Psoas muscle (tissue), 8 donors: Measurements from ENCODE around the gene KRTAP10-5. TPM values are rescaled to one million over a fixed set of nuclear protein-coding genes. Genes with fewer than 3 reads are reported as not detected.
"Not testable (repeated sequence)": the region's sequence is repeated elsewhere in the genome, so short reads cannot be mapped to it uniquely, and the experiment has no call there.

Experiments used
- ATAC-seq, 4 donors: fragments of 200-7000 bp; cut with Tn5 transposase; one replicate each; pipeline ENCODE4 v1.9.1; 2020; ENCODE audit warnings: moderate library complexity in 3 of 4, mild to moderate bottlenecking in 2 of 4
- DNase-seq, 2 donors: peaks; one replicate each; pipeline ENCODE4 v3.0.0-alpha.2; 2020
- H3K27ac ChIP-seq: fragments of 200-600 bp; one replicate; pipeline ENCODE4 v1.8.0; 2022
- H3K27me3 ChIP-seq, 3 donors: fragments of 200-600 bp in 1 of 3; one replicate each; pipeline versions ENCODE4 v1.6.1 to v1.8.0; 2013 to 2022; ENCODE audit warnings: low read length in 2 of 3, mild to moderate bottlenecking in 2 of 3, moderate library complexity in 1 of 3; ENCODE audit not compliant: insufficient read depth in 3 of 3
- H3K36me3 ChIP-seq, 2 donors: fragments of 200-600 bp in 1 of 2; one replicate each; pipeline versions ENCODE4 v1.6.1 to v1.8.0; 2013 to 2022; ENCODE audit warnings: low read depth in 1 of 2, mild to moderate bottlenecking in 1 of 2, moderate library complexity in 1 of 2; ENCODE audit not compliant: insufficient read depth in 1 of 2
- H3K4me1 ChIP-seq: fragments of 200-600 bp; one replicate; pipeline ENCODE4 v1.8.0; 2022
- H3K4me3 ChIP-seq: fragments of 200-600 bp; one replicate; pipeline ENCODE4 v1.8.0; 2022; ENCODE audit warnings: mild to moderate bottlenecking
- H3K9me3 ChIP-seq: fragments of 200-600 bp; one replicate; pipeline ENCODE4 v1.8.0; 2022
- WGBS, 3 donors: extraction: QIAGEN DNeasy Blood & Tissue Kit; methylation state at CpG; one replicate each; pipeline versions ENCODE4 v1.1.6 to v1.1.7; 2013; 5-methylcytosine and 5-hydroxymethylcytosine counted together
- intact Hi-C, 2 donors: fragments of 100-400 bp; cut with DNase I; formaldehyde crosslinking; loops; one replicate each; pipeline versions ENCODE4 v1.11.0 to v1.14.2; 2022
- polyA plus RNA-seq, 3 donors: library from polyadenylated mRNA; stranded (reverse); fragments of 200-250 nt; gene quantifications; one replicate each; pipeline ENCODE4 v1.2.3, GENCODE V29; 2013
- total RNA-seq, 4 donors: library from RNA; stranded (reverse); fragmentation: NEBNext Ultra II Directional in 2 of 4; extraction: Animal tissue kit (Norgen Biotek cat#: 25700) in 2 of 4; gene quantifications; one replicate each; pipeline versions ENCODE4 v1.2.1 to v1.2.4, GENCODE V29; 2021 to 2023
- TF ChIP-seq, protein P1 (sequence below): fragments of 200-600 bp; IDR thresholded peaks from one replicate; pipeline ENCODE4 v1.8.0; 2022; ENCODE audit warnings: antibody characterized with exemption
- donor health status: healthy with polysubstance abuse.
- donor health status: DM: no; HTN: no; CAD: no; lungs with moderate emphysema.
- donor health status: Bipolar disorder and iron deficiency.
- donor health status: healthy.
- donor health status: DM: yes; HTN: yes; CAD: no.
- donor health status: DM: no; HTN: no; CAD: no.
- donor health status: DM: no; HTN: no; CAD: no.
- donor health status: DM: yes; HTN: yes; CAD: no.

Gene KRTAP10-5
- total and polyA plus RNA-seq, 7 donors, result not detected

DNA sequence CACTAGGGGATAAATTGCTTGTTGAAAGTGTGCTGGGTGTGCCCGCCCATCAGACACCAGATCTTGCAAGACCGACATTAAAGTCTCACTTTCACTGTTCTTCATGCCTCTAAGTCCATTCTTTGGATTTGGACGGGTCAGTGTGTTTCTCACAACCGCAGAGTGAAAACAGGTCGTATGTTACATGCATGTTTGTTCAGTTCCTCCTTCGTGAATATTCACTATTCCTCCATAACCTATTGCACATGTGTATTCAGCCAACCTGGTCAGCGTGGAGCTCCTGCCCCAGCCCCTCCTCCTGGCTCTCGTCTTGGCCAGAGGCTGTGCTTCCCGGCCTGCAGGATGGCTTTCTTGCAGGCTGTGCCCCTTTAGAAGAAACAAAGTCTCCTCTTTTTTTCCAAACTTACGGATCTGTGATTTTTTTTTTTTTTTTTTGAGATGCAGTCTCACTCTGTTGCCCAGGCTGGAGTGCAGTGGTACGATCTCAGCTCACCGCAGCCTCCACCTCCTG is 14.1 kb upstream of the KRTAP10-5 start:
- Histone ChIP-seq H3K27me3 (peaks cover 0 to 62% (median 9%) of the 10 kb centered on the region in 3 donors), H3K4me1 (no peaks in the 10 kb centered on the region), H3K27ac (no peak overlapping the region), H3K36me3 (no peaks in the 10 kb centered on the region), H3K4me3 (no peak overlapping the region), H3K9me3 (no peaks in the 10 kb centered on the region)
- 73 to 85% (median 79%) methylated on average over 12 of the region's 12 CpGs for WGBS, 3 donors
- no peak for ATAC-seq
- intact Hi-C loops, result no loop called here
- DNase-seq, result no peak
- TF ChIP-seq, protein P1, sequence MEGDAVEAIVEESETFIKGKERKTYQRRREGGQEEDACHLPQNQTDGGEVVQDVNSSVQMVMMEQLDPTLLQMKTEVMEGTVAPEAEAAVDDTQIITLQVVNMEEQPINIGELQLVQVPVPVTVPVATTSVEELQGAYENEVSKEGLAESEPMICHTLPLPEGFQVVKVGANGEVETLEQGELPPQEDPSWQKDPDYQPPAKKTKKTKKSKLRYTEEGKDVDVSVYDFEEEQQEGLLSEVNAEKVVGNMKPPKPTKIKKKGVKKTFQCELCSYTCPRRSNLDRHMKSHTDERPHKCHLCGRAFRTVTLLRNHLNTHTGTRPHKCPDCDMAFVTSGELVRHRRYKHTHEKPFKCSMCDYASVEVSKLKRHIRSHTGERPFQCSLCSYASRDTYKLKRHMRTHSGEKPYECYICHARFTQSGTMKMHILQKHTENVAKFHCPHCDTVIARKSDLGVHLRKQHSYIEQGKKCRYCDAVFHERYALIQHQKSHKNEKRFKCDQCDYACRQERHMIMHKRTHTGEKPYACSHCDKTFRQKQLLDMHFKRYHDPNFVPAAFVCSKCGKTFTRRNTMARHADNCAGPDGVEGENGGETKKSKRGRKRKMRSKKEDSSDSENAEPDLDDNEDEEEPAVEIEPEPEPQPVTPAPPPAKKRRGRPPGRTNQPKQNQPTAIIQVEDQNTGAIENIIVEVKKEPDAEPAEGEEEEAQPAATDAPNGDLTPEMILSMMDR, result no peak

DNA sequence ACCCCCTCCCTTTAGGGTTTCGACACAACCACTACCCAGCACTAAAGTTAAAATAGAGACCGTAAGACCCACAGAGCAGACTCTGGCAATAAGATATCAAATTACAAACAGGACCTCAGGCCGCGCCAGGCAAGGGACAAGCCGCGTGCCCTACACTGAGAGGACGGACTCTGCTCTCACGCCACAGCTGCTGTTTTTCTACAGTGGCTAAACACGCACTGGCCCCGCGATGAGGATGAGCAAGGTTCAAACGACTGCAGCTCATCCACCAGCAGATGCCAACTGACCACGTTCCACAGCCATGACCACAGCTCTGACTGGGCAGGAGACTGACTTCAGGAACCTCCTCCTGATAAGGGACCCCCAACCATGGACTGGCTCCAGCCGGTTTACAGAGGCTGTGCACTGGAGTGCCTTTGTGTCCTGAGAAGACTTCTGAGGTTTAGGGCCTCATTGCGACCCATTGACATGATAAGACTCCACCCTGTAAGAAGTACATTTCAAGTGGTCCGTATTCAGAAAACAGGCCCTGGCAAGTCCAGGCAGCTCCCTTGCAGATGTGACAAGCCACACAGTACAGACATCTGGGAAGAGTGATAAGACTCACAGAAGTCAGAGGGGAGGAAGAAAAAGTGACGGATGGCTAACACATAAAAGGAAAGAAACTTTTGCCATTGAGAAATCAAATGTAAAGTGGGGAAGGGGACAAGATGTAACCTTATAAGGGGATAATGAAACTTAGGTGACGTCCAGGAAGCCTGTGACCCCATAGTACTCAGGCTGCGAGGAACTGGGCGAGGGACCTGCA is 13.4 kb upstream of the KRTAP10-5 start:
- Histone ChIP-seq H3K9me3 (no peaks in the 10 kb centered on the region), H3K4me1 (no peaks in the 10 kb centered on the region), H3K4me3 (no peak overlapping the region), H3K27me3 (peaks cover 0 to 59% (median 11%) of the 10 kb centered on the region in 3 donors), H3K27ac (no peak overlapping the region), H3K36me3 (no peaks in the 10 kb centered on the region)
- intact Hi-C loops, result no loop called here
- DNase-seq, result peak in 1 of 2 donors; percentile 35
- 32 to 39% (median 34%) methylated on average over 20 of the region's 20 CpGs for WGBS, 3 donors
- TF ChIP-seq, protein P1, result no peak
- peak in 2 of 4 donors; percentile 44 to 68 for ATAC-seq

DNA sequence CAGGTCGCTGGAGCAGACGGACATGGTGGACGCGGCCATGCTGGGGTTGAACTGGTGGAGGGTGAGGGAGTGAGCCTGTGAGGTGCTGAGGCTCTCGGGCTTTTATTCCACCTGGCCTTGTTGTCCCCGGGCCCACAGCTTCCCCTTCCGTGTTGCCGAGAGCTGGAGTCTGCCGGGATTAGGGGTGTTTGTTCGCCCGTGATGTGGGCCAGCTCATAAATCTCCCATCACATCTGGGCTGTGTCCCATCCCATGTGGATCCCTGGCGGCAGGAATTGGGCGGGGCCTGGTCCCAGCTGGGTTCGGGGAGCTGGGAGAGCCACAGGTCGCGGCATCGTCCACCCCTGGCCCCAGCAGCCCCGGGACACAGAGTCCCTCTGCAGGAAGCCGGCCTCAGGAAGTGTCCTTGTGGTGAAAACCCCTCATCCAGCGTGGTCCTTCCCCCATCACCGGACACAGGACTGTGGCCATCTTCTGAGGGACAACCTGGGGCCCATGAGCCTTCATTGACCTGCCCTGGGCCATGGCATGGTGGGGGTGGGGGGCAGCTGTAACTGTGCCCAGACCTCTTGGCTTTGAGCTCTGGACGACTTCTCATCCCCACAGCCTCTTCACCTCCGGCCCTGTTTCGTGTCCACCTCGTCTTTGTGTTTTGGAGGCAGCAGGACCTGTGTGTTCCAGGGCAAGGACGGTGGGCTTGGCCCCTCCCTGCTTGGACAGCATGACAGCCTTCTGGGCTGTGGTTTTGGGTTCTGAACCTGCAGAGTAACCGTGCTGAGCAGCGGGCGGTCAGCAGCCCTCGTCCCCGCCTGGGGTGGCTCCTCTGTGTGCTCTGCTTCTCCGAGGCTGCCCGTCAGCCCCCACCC is 12.3 kb upstream of the KRTAP10-5 start, which contains the start of gene KRTAP10-6:
KRTAP10-6 (minus strand) TSS at position 60 of the 866 bp plus-strand sequence; CDS start at position 39, 21 bp downstream.
- peaks cover 0 to 47% (median 11%) of the 10 kb centered on the region in 3 donors for H3K27me3 ChIP-seq
- H3K4me1 ChIP-seq, result no peaks in the 10 kb centered on the region
- WGBS, 3 donors, result 20 to 35% (median 21%) methylated on average over 31 to 33 of the region's 33 CpGs
- no peaks in the 10 kb centered on the region for H3K9me3 ChIP-seq
- H3K27ac ChIP-seq, result no peak within 1 kb of the TSS
- no peak within 1 kb of the TSS for H3K4me3 ChIP-seq
- no peaks in the 10 kb centered on the region for H3K36me3 ChIP-seq
- peak in 1 of 4 donors; percentile 19 for ATAC-seq
- TF ChIP-seq, protein P1, result no peak
- peak in 1 of 2 donors; percentile 42 for DNase-seq
- intact Hi-C loops, result no loop called here

DNA sequence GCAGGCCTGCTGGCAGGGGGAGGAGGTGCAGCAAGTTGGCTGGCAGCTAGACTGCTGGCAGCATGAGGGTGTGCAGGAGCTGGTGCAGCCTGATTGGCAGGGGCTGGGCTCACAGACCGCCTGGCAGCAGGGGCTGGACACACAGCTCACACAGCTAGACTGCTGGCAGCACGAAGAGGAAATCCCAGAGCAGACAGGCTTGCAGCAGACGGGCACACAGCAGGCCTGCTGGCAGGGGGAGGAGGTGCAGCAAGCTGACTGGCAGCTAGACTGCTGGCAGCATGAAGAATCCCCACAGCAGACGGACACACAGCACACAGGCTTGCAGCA is 11.4 kb upstream of the KRTAP10-5 start:
- H3K36me3 ChIP-seq, ATAC-seq, DNase-seq, H3K27ac ChIP-seq, H3K4me1 ChIP-seq, intact Hi-C loops, H3K4me3 ChIP-seq, H3K9me3 ChIP-seq: not testable (repeated sequence)
- peaks cover 0 to 38% (median 11%) of the 10 kb centered on the region in 3 donors for H3K27me3 ChIP-seq
- WGBS, 3 donors, result 8 to 20% (median 14%) methylated on average over 1 to 4 of the region's 4 CpGs

DNA sequence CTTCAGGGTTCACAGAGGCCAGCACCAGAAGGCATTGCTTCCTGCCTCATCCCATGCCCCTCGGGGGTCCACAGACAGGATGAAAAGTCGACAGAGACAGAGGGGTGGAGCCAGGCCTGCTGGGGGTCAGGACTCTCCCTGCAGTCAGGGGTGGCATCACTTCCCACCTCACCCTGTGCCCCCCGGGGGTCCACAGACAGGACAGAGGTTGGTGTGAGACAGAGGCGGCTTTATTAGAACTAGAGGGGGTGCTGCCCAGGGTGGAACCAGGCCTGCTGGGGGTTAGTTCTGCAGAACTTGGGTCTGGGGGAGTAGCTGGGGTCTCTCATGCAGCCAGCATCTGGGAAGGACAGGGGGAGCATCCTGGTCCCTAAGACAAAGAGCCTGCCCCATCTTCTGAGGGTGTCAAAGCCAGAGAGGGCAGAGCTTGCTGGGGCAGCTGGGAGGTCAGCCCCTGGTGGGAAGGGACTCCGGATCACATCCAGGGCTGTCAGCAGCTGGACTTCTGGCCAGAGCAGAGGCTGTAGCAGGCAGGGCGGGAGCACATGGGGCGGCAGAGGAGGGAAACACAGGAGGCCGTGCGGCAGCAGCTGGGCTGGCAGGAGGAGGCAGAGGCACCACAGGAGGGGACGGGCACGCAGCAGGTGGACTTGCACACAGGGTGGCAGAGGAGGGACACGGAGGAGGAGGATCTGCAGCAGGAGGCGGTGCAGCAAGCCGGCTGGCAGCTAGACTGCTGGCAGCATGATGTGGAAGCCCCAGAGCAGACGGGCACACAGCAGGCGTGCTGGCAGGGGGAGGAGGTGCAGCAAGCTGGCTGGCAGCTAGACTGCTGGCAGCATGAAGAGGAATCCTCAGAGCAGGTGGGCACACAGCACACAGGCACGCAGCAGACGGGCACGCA is 10.7 kb upstream of the KRTAP10-5 start:
- H3K9me3 ChIP-seq, H3K4me1 ChIP-seq, H3K36me3 ChIP-seq, ATAC-seq, DNase-seq, H3K27ac ChIP-seq, H3K4me3 ChIP-seq, intact Hi-C loops: not testable (repeated sequence)
- H3K27me3 ChIP-seq, result peaks cover 0 to 38% (median 11%) of the 10 kb centered on the region in 3 donors
- WGBS, 3 donors, result 26 to 32% (median 27%) methylated on average over 9 to 18 of the region's 19 CpGs
